Breast epithelium (tissue), 4 donors: ENCODE data around the gene FRY. TPM values are rescaled to one million over a fixed set of nuclear protein-coding genes. Genes with fewer than 3 reads are reported as not detected.

Source experiments
- DNase-seq, 2 donors: peaks; one replicate each; pipeline ENCODE4 v3.0.0-alpha.2; 2019; ENCODE audit warnings: low spot score in 2 of 2
- H3K27ac ChIP-seq, 2 donors: fragments of 200-600 bp; sonication (generic) in 1 of 2; one replicate each; pipeline ENCODE4 v1.5.1; 2016 to 2019; ENCODE audit warnings: mild to moderate bottlenecking in 1 of 2
- H3K27me3 ChIP-seq, 2 donors: fragments of 200-600 bp; sonication (generic) in 1 of 2; one replicate each; pipeline versions ENCODE4 v1.5.1 to v1.6.0; 2017 to 2019; ENCODE audit warnings: control low read depth in 1 of 2, mild to moderate bottlenecking in 1 of 2
- H3K36me3 ChIP-seq: fragments of 200-600 bp; one replicate; pipeline ENCODE4 v1.5.1; 2019
- H3K4me1 ChIP-seq, 2 donors: fragments of 200-600 bp; sonication (generic); one replicate each; pipeline ENCODE4 v1.5.1; 2016 to 2019; ENCODE audit warnings: control low read depth in 1 of 2
- H3K4me3 ChIP-seq, 3 donors: fragments of 200-600 bp; sonication (generic); 1 replicate in 2 of 3; 2 replicates in 1 of 3; pipeline ENCODE4 v1.5.1; 2016 to 2019; ENCODE audit warnings: mild to moderate bottlenecking in 3 of 3, moderate library complexity in 2 of 3
- H3K9me3 ChIP-seq, 2 donors: fragments of 200-600 bp; sonication (generic) in 1 of 2; one replicate each; pipeline ENCODE4 v1.5.1; 2016 to 2019; ENCODE audit warnings: control low read depth in 1 of 2
- POLR2A ChIP-seq: fragments of 450-650 bp; IDR thresholded peaks from one replicate; pipeline ENCODE4 v1.6.1; 2016; ENCODE audit warnings: antibody characterized with exemption, mild to moderate bottlenecking, moderate library complexity
- POLR2AphosphoS5 ChIP-seq, 3 donors: sonication (generic); formaldehyde crosslinking; IDR thresholded peaks; one replicate each; pipeline ENCODE4 v1.6.1; 2017; ENCODE audit warnings: antibody characterized with exemption in 3 of 3
- intact Hi-C: fragments of 100-400 bp; cut with DNase I; formaldehyde crosslinking; loops from one replicate; pipeline ENCODE4 v1.15.1; 2023; ENCODE audit warnings: low total_unique reads
- total RNA-seq, 3 donors: library from RNA; depleted of rRNA; stranded (reverse); fragments of >200 nt; gene quantifications; one replicate each; pipeline ENCODE4 v1.1.0, GENCODE V29; 2016
- TF ChIP-seq, protein P1 (sequence below), 3 donors: fragments of 450-650 bp; IDR thresholded peaks; one replicate each; pipeline ENCODE4 v1.5.1; 2016 to 2017; ENCODE audit warnings: antibody characterized with exemption in 3 of 3, mild to moderate bottlenecking in 3 of 3, moderate library complexity in 3 of 3

Gene FRY
- total RNA-seq, 3 donors from 2014 or later, result 41.0 to 52.8 (median 46.4) TPM

GRCh38 chr13:32317716-32318465 is 286.3 kb downstream of the FRY start:
- intact Hi-C loops, result loop anchor here (5.0 kb wide), 1 partner anchor 1369 kb away; no protein-coding TSS in a partner anchor

GRCh38 chr13:32320528-32320927 is 289.0 kb downstream of the FRY start:
- Histone ChIP-seq H3K4me1 (no peaks in the 10 kb centered on the region), H3K9me3 (no peaks in the 10 kb centered on the region), H3K36me3 (no peaks in the 10 kb centered on the region), H3K27me3 (no peaks in the 10 kb centered on the region), H3K27ac (no peak overlapping the region), H3K4me3 (no peak overlapping the region)
- TF ChIP-seq, protein P1, sequence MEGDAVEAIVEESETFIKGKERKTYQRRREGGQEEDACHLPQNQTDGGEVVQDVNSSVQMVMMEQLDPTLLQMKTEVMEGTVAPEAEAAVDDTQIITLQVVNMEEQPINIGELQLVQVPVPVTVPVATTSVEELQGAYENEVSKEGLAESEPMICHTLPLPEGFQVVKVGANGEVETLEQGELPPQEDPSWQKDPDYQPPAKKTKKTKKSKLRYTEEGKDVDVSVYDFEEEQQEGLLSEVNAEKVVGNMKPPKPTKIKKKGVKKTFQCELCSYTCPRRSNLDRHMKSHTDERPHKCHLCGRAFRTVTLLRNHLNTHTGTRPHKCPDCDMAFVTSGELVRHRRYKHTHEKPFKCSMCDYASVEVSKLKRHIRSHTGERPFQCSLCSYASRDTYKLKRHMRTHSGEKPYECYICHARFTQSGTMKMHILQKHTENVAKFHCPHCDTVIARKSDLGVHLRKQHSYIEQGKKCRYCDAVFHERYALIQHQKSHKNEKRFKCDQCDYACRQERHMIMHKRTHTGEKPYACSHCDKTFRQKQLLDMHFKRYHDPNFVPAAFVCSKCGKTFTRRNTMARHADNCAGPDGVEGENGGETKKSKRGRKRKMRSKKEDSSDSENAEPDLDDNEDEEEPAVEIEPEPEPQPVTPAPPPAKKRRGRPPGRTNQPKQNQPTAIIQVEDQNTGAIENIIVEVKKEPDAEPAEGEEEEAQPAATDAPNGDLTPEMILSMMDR (IDR thresholded peaks at IDR 0.05), result no peak
- TF ChIP-seq POLR2AphosphoS5 (IDR thresholded peaks at IDR 0.05), result no peak
- no peak for TF ChIP-seq POLR2A
- no peak for DNase-seq
- intact Hi-C loops, result no loop called here

More at GRCh38 chr13:32317716-32318465, 286.3 kb downstream of the FRY start:
- no peaks in the 10 kb centered on the region for H3K27me3 ChIP-seq
- H3K9me3 ChIP-seq, result no peaks in the 10 kb centered on the region
- DNase-seq, result no peak
- no peaks in the 10 kb centered on the region for H3K4me1 ChIP-seq
- no peaks in the 10 kb centered on the region for H3K36me3 ChIP-seq
- H3K4me3 ChIP-seq, result no peak overlapping the region
- no peak overlapping the region for H3K27ac ChIP-seq
- TF ChIP-seq POLR2AphosphoS5 (IDR thresholded peaks at IDR 0.05) (no peak), POLR2A (no peak)
- TF ChIP-seq, protein P1 (IDR thresholded peaks at IDR 0.05), result no peak

GRCh38 chr13:32323912-32324311 is 292.3 kb downstream of the FRY start:
- Histone ChIP-seq H3K4me3 (no peak overlapping the region), H3K27ac (no peak overlapping the region), H3K36me3 (no peaks in the 10 kb centered on the region), H3K9me3 (no peaks in the 10 kb centered on the region), H3K27me3 (no peaks in the 10 kb centered on the region), H3K4me1 (no peaks in the 10 kb centered on the region)
- no peak for DNase-seq
- intact Hi-C loops, result no loop called here
- TF ChIP-seq POLR2A, result no peak
- no peak for TF ChIP-seq POLR2AphosphoS5 (IDR thresholded peaks at IDR 0.05)
- TF ChIP-seq, protein P1 (IDR thresholded peaks at IDR 0.05), result no peak

- H3K27ac ChIP-seq, result no peak overlapping the region
- no peaks in the 10 kb centered on the region for H3K9me3 ChIP-seq
- no peak for DNase-seq
- no peak for TF ChIP-seq POLR2A
- TF ChIP-seq, protein P1 (IDR thresholded peaks at IDR 0.05), result no peak
- TF ChIP-seq POLR2AphosphoS5 (IDR thresholded peaks at IDR 0.05), result no peak
- H3K4me1 ChIP-seq, result no peaks in the 10 kb centered on the region
- no peaks in the 10 kb centered on the region for H3K36me3 ChIP-seq
- H3K4me3 ChIP-seq, result no peak overlapping the region
- H3K27me3 ChIP-seq, result no peaks in the 10 kb centered on the region
- intact Hi-C loops, result no loop called here
Observed at GRCh38 chr13:32330441-32330840, 298.9 kb downstream of the FRY start.

- TF ChIP-seq POLR2AphosphoS5 (IDR thresholded peaks at IDR 0.05) (no peak), POLR2A (no peak)
- TF ChIP-seq, protein P1 (IDR thresholded peaks at IDR 0.05), result no peak
Observed at GRCh38 chr13:32334671-32335070, 303.1 kb downstream of the FRY start.

More at GRCh38 chr13:32334671-32335070, 303.1 kb downstream of the FRY start:
- no peak overlapping the region for H3K27ac ChIP-seq
- H3K4me3 ChIP-seq, result no peak overlapping the region
- intact Hi-C loops, result no loop called here
- H3K9me3 ChIP-seq, result no peaks in the 10 kb centered on the region
- no peaks in the 10 kb centered on the region for H3K36me3 ChIP-seq
- H3K4me1 ChIP-seq, result no peaks in the 10 kb centered on the region
- no peak for DNase-seq
- H3K27me3 ChIP-seq, result no peaks in the 10 kb centered on the region
